Skeletal muscle tissue (tissue), 4 donors: ENCODE data around the gene GFI1. TPM values are rescaled to one million over a fixed set of nuclear protein-coding genes. Genes with fewer than 3 reads are reported as not detected.

Source experiments
- H3K27ac ChIP-seq: one replicate; pipeline ENCODE4 v1.7.0; 2013; ENCODE audit warnings: mild to moderate bottlenecking, low read depth, low read length, inconsistent platforms
- H3K27me3 ChIP-seq, 3 donors: one replicate each; pipeline ENCODE4 v1.7.0; 2013; ENCODE audit warnings: low read length in 3 of 3; ENCODE audit not compliant: control insufficient read depth in 3 of 3, insufficient read depth in 3 of 3
- H3K36me3 ChIP-seq, 3 donors: one replicate each; pipeline ENCODE4 v1.7.0; 2013; ENCODE audit warnings: low read length in 3 of 3; ENCODE audit not compliant: control insufficient read depth in 3 of 3, insufficient read depth in 3 of 3
- H3K4me1 ChIP-seq, 3 donors: one replicate each; pipeline ENCODE4 v1.7.0; 2013; ENCODE audit warnings: low read length in 3 of 3, mild to moderate bottlenecking in 3 of 3; ENCODE audit not compliant: control insufficient read depth in 3 of 3, insufficient read depth in 3 of 3
- H3K4me3 ChIP-seq, 3 donors: one replicate each; pipeline ENCODE4 v1.7.0; 2013; ENCODE audit warnings: low read length in 3 of 3
- H3K9ac ChIP-seq, 3 donors: one replicate each; pipeline ENCODE4 v1.7.0; 2013; ENCODE audit warnings: low read length in 3 of 3, mild to moderate bottlenecking in 3 of 3, moderate library complexity in 2 of 3, low read depth in 1 of 3
- H3K9me3 ChIP-seq, 3 donors: one replicate each; pipeline ENCODE4 v1.7.0; 2013; ENCODE audit warnings: low read length in 3 of 3; ENCODE audit not compliant: control insufficient read depth in 3 of 3
- total RNA-seq: library from RNA; depleted of rRNA; stranded (reverse); fragments of >200 nt; gene quantifications from one replicate; pipeline ENCODE4 v1.2.3, GENCODE V29; 2014
- donor health status: Osteomylitis.

The GFI1 gene
- total RNA-seq, 1 donor from 2014 or later = 0.52 TPM

DNA sequence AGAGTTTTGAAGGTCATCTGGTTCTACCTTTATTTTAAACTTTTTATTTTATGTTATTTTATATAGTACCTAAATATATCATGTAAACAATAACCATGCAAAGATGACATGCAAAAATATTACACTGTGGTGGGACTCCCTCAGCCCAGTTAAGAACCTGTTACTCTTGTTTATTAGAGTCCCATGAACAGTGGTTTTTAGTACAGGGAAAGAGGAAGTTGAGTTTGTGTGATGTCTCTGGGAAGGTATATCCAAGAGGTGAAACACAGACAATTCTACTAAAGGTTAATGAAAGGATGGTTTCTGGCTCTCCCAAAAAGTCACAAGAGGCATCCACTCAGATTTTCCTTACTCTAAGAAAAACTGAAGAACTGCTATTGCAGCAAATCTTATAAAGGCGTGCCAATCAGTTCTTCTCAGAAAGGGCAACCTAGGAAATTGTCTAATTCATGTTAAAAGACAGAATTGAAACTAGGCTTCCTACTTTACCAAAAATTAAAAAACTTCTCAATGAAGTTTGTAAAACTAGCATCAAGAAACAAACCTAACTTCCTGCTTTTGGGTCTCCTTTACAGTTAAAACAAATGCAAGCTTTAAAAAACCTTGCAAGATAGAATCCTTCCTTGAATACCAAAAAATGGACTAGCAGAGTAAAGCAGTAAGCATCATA is 19.9 kb downstream of the GFI1 start:
- H3K27me3 ChIP-seq = no peaks in the 10 kb centered on the region
- H3K27ac ChIP-seq = no peak overlapping the region
- H3K36me3 ChIP-seq = no peaks in the 10 kb centered on the region
- no peak overlapping the region for H3K4me3 ChIP-seq
- H3K4me1 ChIP-seq = no peaks in the 10 kb centered on the region
- H3K9me3 ChIP-seq = no peaks in the 10 kb centered on the region
- H3K9ac ChIP-seq = no peak overlapping the region

DNA sequence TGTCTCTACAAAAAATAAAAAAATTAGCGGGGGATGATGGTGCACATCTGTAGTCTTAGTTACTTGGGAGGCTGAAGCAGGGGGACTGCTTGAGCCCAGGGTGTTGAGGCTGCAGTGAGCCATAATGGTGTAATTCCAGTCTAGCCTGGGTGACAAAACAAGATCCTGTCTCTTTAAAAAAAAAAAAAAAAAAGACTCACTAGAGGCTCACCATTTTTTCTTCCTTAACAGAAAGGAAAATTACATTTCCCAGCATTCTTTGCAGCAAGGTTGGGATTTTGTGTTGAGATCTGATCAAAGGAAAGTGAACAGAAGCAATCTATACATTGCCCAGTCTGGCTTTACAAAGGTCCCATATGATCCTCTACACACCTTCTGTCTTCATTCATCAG is 21.5 kb downstream of the GFI1 start:
- Histone ChIP-seq H3K9me3 (no peaks in the 10 kb centered on the region), H3K36me3 (no peaks in the 10 kb centered on the region), H3K4me1 (no peaks in the 10 kb centered on the region), H3K27ac (no peak overlapping the region), H3K27me3 (no peaks in the 10 kb centered on the region), H3K9ac (no peak overlapping the region), H3K4me3 (no peak overlapping the region)

DNA sequence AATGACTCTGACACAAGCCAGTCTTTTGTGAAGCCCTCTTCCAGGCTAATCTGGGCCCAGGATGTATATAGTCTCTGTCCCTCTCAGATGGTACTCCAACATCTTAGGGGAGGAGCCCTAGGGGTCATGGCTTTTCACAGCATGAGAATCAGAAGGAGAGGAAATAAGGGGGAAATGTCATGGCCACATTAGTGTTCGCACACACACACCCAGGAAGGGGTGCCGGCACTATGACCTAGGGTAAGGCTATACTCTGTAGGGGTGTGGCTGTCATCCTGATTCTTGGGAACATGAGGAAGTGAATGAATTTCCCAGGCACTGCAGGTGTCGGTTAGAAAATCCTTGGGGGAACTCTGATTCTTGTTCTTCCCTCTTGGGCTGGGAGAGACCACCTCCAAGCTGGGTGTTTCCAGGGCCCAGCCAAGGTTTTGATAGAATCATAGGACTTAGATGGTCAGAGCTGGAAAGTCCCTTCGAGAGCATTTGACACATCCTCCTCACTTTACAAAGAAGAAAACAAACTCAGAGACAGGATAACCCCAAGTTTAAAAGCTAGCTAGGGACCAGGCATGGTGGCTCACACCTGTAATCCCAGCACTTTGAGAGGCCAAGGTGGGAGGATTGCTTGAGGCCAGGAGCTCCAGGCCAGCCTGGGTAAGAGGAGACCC is 22.0 kb downstream of the GFI1 start:
- no peak overlapping the region for H3K9ac ChIP-seq
- H3K27me3 ChIP-seq = no peaks in the 10 kb centered on the region
- H3K4me1 ChIP-seq = no peaks in the 10 kb centered on the region
- no peaks in the 10 kb centered on the region for H3K36me3 ChIP-seq
- H3K4me3 ChIP-seq = no peak overlapping the region
- no peaks in the 10 kb centered on the region for H3K9me3 ChIP-seq
- no peak overlapping the region for H3K27ac ChIP-seq

DNA sequence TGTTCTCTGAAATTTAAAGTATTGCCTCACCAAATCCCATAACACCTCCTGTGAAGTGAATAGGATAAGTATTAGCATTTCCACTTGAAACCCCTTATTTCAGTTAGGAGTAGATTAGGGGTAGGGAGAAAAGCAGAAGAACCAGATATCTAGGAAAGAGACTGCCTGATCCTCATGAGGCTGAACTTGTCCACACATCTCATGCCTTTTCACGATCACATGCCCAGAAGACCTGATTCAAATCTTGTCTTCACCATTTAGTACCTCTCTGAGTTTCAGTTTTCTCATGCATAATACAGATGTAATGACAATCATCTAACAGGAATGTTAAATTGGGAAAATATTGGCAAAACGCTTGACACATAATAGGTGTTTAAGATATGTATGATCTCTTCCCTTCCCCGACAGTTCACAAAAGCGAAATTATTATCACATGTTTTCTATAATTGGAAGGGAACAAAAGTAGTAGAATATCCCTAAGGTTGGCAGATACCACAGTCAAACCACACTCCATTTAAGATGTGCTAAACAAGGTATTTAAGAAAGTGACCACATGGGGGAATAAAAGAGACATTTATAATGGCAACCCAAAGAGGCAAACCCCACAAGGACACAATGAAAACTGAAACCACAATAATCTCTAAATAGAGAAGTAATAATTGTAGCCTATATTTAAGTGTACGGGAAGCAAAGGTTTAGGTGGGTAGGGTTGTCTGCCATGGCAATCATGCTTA is 25.2 kb downstream of the GFI1 start:
- no peaks in the 10 kb centered on the region for H3K36me3 ChIP-seq
- no peak overlapping the region for H3K9ac ChIP-seq
- no peaks in the 10 kb centered on the region for H3K4me1 ChIP-seq
- H3K27me3 ChIP-seq = no peaks in the 10 kb centered on the region
- no peak overlapping the region for H3K4me3 ChIP-seq
- H3K27ac ChIP-seq = no peak overlapping the region
- no peaks in the 10 kb centered on the region for H3K9me3 ChIP-seq

DNA sequence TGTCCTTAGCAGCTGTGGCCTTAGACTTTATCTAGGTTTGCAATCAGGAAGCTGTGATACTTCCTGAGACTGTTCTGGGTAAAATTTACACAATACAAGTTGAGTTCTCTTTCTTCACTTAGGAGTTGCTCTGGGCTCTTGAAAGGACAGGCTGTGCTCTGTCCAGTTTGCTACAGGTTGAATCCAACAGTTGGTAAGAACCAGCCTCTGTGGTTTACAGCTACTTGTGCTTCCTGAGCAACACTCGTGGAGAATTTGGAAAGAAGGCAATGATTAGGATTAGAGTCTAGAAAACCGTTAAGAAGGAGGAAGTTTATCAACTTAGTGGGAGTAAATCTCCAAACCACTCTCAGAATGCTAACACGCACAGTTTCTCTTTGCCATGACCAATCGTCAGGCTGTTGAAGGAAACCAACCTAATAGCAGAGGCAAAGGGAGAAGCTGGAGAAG is 26.8 kb downstream of the GFI1 start:
- Histone ChIP-seq H3K27ac (peak overlapping the region; percentile 1), H3K4me1 (no peaks in the 10 kb centered on the region), H3K36me3 (no peaks in the 10 kb centered on the region), H3K4me3 (no peak overlapping the region), H3K9me3 (no peaks in the 10 kb centered on the region), H3K27me3 (no peaks in the 10 kb centered on the region), H3K9ac (no peak overlapping the region)

DNA sequence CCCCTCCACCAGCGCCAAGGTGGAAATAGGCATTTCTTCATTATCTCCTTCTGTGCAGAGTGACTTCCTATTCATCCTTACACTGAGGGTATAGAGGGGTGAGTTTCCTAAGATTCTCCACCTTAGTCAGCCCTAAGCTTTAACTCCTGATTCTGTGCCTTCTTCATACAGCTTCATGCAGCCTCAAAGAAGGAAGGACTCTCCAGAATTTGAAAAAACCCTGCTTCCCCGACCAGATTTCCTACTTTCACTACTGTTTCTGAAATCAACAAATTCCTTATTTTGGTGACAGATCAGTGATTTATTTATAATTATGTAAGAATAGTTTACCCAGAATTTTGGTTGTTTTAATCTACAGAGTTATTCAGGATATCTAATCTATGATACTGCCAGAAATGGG is 28.6 kb downstream of the GFI1 start:
- no peak overlapping the region for H3K27ac ChIP-seq
- no peaks in the 10 kb centered on the region for H3K27me3 ChIP-seq
- H3K9me3 ChIP-seq = no peaks in the 10 kb centered on the region
- H3K36me3 ChIP-seq = no peaks in the 10 kb centered on the region
- H3K4me3 ChIP-seq = no peak overlapping the region
- H3K4me1 ChIP-seq = no peaks in the 10 kb centered on the region
- H3K9ac ChIP-seq = no peak overlapping the region

DNA sequence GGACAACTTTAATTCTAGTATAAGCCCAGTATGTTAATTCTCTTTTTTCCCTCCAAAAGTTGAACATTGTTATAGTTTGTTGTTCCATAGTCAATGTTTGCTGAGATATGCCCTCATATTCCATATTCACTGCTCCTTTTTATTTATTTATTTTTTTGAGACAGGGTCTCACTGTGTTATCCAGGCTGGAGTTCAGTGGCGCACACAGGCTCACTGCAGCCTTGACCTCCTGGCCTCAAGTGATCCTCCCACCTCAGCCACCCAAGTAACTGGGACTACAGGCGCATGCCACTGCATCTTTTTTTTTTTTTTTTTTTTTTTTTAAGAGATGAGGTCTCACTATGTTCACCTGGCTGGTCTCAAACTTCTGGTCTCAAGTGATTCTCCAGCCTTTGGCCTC is 38.7 kb downstream of the GFI1 start:
- Histone ChIP-seq H3K27me3 (peaks cover 0 to 2% (median 0%) of the 10 kb centered on the region in 3 donors), H3K9me3 (no peaks in the 10 kb centered on the region), H3K4me1 (no peaks in the 10 kb centered on the region), H3K36me3 (no peaks in the 10 kb centered on the region), H3K4me3 (no peak overlapping the region), H3K9ac (no peak overlapping the region), H3K27ac (no peak overlapping the region)

DNA sequence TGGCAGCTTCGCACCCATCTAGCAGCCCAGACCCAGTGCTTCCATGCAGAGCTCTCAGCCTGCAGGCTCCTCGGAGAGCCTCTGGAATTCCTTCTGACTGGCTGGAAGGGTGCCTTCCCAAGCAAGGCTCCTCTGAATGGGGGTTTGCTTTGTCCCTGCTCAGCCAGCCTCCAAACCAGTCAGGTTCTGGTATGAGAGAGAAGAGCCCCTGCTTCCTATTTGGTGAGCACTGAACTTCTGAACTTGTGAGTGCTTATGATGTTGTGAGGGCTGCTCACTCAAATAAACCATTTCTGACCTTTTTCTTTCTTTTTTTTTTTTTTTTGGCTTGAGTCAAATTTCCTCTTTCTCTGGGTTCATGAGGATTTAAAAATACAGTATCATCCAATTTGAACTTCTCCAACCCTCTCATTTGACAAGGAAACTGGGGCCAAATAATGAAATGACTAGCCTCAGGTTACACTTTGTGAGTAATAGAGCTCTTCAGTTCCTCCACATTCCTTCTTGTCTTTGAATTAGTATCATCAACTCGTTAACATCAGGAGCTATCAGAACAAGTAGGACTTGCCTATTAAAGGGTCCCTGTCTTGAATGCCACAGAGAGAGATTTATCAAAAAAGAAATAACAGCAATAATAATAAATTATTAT is 39.6 kb downstream of the GFI1 start:
- Histone ChIP-seq H3K27ac (no peak overlapping the region), H3K4me1 (no peaks in the 10 kb centered on the region)

DNA sequence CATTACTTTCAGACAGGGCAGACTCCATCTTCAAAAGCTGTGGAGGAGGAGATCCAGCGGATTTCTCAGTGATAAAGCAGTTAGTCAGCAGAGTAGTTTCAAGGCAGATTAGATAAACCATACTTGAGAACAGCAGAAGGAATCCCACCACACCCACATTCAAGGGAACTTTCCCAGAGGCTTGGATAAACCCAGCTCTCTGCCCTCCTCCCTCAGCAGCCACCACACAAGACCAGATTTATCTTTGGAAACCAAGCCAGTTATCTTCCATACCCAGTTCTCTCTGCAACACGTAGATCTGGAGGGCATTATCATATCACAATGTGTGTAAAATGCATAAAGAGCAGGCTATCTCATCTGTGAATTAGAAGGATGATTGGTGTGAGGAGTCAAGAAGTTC is 40.2 kb downstream of the GFI1 start:
- Histone ChIP-seq H3K36me3 (no peaks in the 10 kb centered on the region), H3K9ac (no peak overlapping the region), H3K27ac (no peak overlapping the region), H3K9me3 (no peaks in the 10 kb centered on the region), H3K4me1 (no peaks in the 10 kb centered on the region), H3K27me3 (peaks cover 0 to 2% (median 0%) of the 10 kb centered on the region in 3 donors), H3K4me3 (no peak overlapping the region)

More for the DNA sequence above, 39.6 kb downstream of the GFI1 start:
- Histone ChIP-seq H3K36me3 (no peaks in the 10 kb centered on the region), H3K4me3 (no peak overlapping the region), H3K9ac (no peak overlapping the region), H3K9me3 (no peaks in the 10 kb centered on the region), H3K27me3 (peaks cover 0 to 2% (median 0%) of the 10 kb centered on the region in 3 donors)

DNA sequence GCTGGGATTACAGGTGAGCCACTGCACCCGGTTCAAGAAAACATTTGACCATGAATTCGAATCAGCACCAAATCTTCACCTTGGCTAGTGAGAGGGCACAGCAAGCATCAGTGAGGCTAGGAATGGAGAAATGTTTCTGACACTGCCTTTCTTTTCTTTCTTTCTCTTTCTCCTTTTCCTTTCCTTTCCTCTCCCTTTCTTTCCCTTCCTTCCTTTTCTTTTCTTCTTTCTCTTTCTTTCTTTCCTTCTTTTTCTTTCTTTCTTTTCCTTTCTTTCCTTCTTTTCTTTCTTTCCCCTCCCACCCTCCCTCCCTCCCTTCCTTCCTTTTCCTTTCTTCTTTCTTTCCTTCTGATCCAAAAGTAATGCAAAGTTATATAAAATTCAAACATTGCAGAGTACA is 40.9 kb downstream of the GFI1 start:
- no peak overlapping the region for H3K4me3 ChIP-seq
- H3K4me1 ChIP-seq = no peaks in the 10 kb centered on the region
- H3K9me3 ChIP-seq = no peaks in the 10 kb centered on the region
- H3K27me3 ChIP-seq = peaks cover 0 to 2% (median 0%) of the 10 kb centered on the region in 3 donors
- H3K9ac ChIP-seq = no peak overlapping the region
- H3K36me3 ChIP-seq = no peaks in the 10 kb centered on the region
- no peak overlapping the region for H3K27ac ChIP-seq
